ENCODE data around the gene CDC42SE1.

DNA sequence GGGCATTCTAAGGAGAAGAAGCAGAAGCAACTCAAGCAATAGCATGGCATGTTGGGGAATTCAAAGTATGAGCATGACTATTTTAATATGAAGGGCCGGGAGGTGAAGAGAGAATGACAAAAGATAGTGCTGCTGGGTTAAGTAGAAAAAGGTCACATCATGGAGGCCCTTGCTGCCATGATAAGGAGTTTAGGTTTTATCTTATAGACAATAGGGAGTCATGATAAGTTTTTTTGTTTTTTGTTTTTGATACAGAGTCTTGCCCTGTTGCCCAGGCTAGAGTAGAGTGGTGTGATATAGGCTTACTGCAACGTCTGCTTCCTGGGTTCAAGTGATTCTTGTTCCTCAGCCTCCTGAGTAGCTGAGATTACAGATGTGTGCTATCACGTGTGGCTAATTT is 19.9 kb downstream of the CDC42SE1 start:
- no peak for TF ChIP-seq EZH2phosphoT487 (IDR thresholded peaks at IDR 0.05; ENCODE audit: borderline replicate concordance, low read length)
- TF ChIP-seq, protein P1, sequence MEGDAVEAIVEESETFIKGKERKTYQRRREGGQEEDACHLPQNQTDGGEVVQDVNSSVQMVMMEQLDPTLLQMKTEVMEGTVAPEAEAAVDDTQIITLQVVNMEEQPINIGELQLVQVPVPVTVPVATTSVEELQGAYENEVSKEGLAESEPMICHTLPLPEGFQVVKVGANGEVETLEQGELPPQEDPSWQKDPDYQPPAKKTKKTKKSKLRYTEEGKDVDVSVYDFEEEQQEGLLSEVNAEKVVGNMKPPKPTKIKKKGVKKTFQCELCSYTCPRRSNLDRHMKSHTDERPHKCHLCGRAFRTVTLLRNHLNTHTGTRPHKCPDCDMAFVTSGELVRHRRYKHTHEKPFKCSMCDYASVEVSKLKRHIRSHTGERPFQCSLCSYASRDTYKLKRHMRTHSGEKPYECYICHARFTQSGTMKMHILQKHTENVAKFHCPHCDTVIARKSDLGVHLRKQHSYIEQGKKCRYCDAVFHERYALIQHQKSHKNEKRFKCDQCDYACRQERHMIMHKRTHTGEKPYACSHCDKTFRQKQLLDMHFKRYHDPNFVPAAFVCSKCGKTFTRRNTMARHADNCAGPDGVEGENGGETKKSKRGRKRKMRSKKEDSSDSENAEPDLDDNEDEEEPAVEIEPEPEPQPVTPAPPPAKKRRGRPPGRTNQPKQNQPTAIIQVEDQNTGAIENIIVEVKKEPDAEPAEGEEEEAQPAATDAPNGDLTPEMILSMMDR (IDR thresholded peaks at IDR 0.05; ENCODE audit: low read depth, low read length, poor library complexity, severe bottlenecking) = no peak

All from DOHH2 (cell line).